HG02970 (cell line): ENCODE data around the gene COL23A1.

Experiments used
- ATAC-seq: cut with Tn5 transposase; IDR thresholded peaks from one replicate; pipeline ENCODE4 v1.9.1; 2021; ENCODE audit warnings: mild to moderate bottlenecking, moderate library complexity, moderate number of reproducible peaks; ENCODE audit not compliant: unreplicated experiment, low FRiP score

Gene COL23A1

DNA sequence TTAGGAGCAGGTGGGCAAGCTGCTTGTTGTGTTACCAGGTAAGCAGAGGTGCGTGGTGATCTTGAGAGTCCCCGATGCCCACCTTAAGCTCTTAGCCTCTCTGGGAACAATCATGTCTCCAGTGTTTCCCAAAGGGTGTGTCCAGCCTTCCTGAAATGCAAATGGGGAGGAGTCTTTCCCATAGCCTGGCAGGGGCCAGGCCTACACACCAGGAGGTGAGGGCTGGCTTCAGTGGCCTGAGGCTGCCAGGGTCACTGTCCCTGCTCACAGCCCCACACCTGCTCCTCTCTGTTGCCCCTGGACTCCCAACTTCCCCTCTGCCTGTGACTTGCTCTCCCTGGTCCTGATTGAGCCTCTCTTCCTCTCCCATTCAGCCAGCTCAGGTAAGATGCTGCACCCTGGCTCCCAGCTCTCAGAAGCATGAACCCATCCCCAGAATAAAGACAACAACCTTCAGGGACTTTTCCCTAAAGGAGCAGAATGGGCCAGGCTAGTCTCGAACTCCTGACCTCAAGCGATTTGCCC lies 291.8 kb downstream of the COL23A1 start:
- ATAC-seq: no peak

- no peak for ATAC-seq
Measured at GRCh38 chr5:178297751-178298150, 292.4 kb downstream of the COL23A1 start.

DNA sequence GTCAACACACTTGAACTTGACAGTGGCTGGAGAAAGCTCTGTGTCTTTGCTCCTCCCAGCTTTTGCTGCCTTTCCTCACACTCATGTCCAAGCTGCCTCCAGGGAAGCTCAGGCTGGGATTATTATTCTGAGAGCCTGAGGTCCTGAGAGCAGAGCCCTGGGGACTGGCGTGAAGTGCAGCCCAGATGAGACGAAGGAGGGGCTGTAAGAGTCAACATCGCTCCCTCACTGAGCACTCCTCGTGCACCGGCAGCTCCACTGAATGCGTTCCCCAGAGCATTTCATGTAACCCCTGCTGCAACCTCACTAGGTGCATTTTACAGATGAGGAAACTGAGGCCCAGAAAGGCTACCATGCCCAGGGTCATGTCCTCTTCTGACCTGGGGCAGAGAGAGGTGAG lies 294.1 kb downstream of the COL23A1 start:
- no peak for ATAC-seq

GRCh38 chr5:178295589-178295988 lies 294.6 kb downstream of the COL23A1 start:
- ATAC-seq: no peak

- no peak for ATAC-seq
Measured at GRCh38 chr5:178293815-178294214, 296.4 kb downstream of the COL23A1 start.

GRCh38 chr5:178293400-178293799 lies 296.8 kb downstream of the COL23A1 start:
- no peak for ATAC-seq

DNA sequence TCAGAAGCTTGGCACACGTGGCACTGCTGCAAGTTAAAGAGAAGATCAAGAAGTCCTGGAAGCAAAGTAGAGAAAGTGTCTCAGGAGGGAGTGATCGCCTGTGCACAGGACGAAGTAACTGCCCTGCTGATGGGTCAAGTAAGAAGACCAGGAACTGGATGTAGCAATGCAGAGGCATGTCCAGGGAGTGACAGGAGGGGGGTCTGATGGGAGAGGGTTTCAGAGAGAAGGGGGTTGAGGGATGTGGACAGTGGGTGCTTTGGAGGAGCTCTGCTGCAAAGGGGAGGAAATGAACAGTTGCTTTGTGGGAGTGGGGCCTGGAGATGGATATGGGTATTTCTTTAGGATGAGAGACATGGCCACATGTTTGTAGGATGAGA lies 297.4 kb downstream of the COL23A1 start:
- no peak for ATAC-seq

DNA sequence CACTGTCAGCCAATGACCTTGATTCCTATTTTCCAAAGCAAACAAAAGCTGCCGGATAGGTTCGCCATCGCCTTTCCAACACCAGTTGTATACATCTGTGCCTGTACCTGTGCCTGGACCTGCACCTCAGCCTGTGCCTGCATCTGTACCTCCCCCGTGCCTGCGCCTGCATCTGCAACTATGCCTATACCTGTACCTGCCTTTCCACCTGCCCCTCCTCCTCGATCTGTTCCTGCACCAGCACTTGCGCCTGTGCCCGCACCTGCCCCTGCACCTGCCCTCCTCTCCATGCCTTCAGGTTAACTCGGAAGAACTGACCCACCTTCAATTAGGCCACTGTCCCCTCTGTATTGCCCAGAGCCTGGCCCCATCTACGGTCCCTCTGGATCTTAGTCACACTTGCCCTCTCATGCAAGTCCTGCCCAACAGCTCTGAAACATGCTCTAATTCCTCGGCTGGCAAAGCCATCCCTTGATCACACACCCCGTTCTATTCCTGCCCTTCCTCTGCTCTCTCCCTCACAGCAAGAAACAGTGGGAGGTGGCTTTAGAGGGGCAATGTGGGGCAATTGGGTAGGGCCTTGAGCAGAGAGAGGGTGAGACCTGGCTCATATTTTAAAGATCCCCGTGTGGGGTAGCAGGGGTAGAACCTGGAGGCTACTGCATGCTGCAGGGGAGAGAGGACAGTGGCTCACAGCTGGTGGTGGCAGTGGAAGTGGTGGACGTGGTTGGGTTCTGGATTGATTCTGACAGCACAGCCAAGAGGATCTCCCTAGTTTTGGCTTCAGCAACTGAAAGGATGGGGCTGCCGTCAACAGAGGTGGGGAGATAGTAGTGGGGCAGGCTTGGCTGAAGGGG lies 298.0 kb downstream of the COL23A1 start:
- ATAC-seq: no peak

- ATAC-seq: no peak
Measured at GRCh38 chr5:178291161-178291561, 299.0 kb downstream of the COL23A1 start.

- no peak for ATAC-seq
Measured at GRCh38 chr5:178290376-178290775, 299.8 kb downstream of the COL23A1 start.

DNA sequence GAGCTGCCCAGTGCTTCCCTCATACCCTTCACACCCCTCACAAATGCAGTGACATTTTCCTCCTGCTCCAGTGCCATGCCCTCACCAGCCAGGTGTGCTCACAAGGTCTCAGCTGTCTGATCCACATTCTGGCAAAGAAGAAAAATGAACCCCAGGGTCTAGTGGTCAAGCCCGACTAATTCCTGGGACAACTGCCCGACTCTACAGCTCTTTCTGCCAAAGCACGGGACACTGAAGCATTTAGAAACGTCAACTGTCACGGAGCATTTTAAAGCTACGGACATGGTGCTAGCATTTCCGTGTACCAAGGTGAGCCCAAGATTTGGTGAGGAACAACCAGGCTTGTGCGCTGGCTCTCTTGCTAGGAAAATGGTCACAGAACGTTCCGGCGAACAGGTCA lies 300.8 kb downstream of the COL23A1 start:
- no peak for ATAC-seq

GRCh38 chr5:178288401-178289368 lies 301.5 kb downstream of the COL23A1 start:
- ATAC-seq: no peak

DNA sequence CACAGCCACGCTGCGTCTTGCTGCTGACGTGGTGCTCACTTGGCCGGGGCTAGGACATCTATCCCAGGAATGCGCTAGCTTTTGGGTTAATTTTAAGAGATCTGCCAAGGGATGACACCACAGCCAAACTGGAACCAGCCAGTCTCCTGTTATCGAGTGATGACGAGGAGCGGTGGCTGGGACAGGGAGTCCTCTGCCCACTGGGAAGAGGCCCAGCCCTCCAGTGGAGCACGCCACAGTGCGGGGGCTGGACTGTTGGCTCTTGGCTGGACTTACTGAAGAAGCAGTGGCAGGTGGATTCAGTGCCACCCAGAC lies 302.4 kb downstream of the COL23A1 start:
- no peak for ATAC-seq

DNA sequence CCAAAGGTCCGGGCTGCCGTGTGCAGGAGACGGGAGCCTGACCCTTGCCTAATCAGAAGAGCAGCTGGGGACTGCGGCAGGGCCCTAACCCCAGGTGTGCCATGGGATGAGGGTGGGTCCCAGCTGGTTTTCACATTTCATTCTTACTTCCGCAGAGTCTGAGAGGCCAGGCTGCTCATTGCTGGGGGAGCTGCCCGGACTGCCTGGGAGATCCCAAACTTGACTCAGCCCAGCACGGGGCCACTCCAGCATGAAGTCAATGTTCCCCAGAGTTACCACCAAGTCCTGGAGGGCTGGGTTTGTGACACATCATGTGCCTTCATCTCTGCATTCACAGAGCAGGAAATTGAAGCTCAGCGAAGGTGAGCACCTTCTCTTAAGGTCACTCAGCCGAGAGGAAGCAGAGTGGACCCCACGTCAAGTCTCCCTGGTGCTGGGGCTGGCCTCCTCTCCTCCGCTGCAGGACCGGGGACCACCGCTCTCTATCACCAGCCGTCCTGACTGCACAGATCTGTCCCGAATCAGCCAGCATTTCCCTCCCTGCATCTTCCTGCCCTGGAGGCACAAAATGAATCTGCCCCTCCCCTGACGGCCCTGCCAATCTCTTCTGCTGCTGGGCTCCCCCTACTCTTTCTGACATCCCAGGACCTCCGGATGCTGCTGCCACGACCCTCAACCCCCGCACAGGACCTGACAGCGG lies 303.0 kb downstream of the COL23A1 start:
- no peak for ATAC-seq

DNA sequence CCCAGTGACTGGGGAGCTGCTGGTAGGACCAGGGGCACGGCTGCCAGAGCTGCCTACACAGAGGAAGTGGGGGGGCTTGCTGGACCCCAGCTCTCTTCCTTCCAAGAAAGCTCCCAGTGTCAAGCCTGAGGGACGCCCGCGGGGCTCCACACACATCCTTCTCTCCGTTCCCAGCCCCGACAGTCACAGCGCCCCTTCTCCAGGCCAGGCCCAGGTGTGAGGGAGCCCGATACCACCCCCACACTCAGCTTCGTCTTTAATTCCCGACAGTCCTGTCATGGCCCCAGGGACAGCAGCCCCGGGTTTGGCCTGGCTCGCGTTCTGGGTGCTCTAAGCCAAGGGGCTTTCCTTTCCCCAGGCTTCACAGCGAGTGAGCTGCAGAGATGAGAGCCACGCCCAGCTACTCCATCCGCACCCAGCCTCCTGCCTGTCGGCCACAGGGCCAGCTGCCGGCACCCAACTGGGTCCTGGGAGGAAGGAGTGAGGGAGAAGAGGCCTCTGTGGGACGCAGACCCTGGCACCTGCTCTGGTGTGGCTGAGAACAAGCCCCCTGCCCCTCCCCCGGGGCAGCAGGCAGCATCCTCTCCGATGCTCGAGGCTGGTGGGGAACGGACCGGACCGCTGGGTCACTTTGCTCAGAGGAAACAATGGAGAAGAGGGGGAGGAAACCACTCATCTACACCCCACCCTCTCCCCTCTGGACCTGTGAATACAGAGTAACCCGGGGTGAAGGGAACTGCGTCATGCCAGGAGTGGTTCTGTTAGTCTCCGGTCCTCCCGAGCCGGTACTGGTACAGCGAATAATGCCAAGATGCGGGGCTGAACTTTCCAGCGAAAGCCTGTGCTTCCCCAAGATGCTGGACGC lies 303.7 kb downstream of the COL23A1 start:
- no peak for ATAC-seq

- no peak for ATAC-seq
Measured at GRCh38 chr5:178285399-178286225, 304.6 kb downstream of the COL23A1 start.

DNA sequence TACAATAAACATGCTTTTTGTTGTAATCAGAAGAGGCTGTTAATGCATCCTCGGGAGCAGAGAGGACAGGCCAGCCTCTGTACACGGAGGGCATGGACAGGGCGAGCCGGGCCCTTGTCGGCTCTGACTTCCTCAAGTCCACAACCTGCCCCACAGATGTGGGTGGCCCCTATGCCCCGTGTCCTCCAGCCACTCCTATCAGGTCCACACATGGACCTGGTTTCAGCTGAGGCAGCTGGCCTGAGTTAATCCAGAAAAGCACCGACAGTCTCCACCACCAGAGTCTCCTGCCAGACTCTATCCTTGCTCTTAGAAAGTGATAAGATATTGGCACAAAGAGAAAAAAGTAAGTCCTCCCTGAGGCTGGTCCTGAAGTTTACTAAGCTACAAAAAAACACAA lies 305.2 kb downstream of the COL23A1 start:
- no peak for ATAC-seq

DNA sequence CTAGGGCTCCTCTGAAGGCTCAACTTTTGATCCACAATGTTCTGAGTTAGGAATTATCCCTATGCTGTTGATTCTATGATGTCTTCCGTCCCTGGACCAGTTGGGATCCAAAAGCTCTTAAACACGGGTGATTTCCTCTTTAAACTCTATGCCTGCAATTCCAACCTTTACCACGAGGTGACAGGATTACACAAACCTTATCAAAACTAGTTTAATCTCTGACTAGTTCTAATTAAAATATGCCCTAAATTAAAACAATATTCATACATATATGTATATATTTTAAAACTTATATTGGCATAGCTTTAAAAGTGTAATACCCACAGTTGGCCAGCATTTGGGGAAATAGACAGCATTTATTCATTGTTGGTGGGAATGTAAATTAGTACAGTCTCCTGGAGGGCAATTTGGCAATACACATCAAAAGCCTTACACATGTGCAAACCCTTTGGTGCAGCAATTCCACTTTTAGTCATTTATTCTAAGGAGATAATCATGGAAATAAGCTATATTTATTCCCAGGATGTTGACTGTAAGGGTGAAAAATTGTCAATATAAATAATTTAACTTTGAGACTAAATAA lies 306.0 kb downstream of the COL23A1 start:
- ATAC-seq: no peak

DNA sequence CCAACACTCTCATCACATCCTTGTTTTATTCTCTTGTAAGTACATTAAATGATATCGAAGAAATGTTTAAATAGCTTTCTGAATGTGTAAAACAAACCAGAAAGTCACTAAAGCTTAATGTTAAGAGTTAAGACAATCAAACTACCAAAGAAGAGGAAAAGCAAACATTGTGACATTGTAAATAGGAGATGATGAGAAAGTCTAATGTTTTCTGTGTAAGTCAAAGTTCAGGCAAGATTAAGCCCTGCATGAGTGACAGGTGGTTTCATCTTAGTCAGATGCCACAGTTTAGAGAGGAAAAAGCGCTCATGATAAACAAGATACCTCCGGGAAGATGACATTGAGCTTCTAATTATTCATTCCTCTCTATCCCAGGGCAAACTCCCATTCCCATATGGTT lies 306.7 kb downstream of the COL23A1 start:
- ATAC-seq: no peak
